Sigmoid colon (tissue), 7 donors: ENCODE results near the gene GDPD5. TPM values are rescaled to one million over a fixed set of nuclear protein-coding genes. Genes with fewer than 3 reads are reported as not detected.
A peak's percentile ranks its signal among the peaks of the same experiment; 100 is the strongest.

Source experiments
- DNase-seq: peaks from one replicate; pipeline ENCODE4 v3.0.0-alpha.2; 2019
- H3K27ac ChIP-seq, 4 donors: fragments of 200-600 bp; sonication (generic); one replicate each; pipeline ENCODE4 v1.5.1; 2016 to 2019; ENCODE audit warnings: mild to moderate bottlenecking in 1 of 4
- H3K27me3 ChIP-seq, 3 donors: fragments of 200-600 bp; sonication (generic); one replicate each; pipeline ENCODE4 v1.5.1; 2019; ENCODE audit warnings: mild to moderate bottlenecking in 1 of 3
- H3K36me3 ChIP-seq, 4 donors: fragments of 200-600 bp; sonication (generic); one replicate each; pipeline ENCODE4 v1.5.1; 2016 to 2019
- H3K4me1 ChIP-seq, 4 donors: fragments of 200-600 bp; sonication (generic); one replicate each; pipeline ENCODE4 v1.5.1; 2017 to 2019
- H3K4me3 ChIP-seq, 4 donors: fragments of 200-600 bp; sonication (generic); one replicate each; pipeline ENCODE4 v1.5.1; 2017 to 2019; ENCODE audit warnings: mild to moderate bottlenecking in 2 of 4, moderate library complexity in 1 of 4
- H3K9me3 ChIP-seq, 4 donors: fragments of 200-600 bp in 3 of 4; sonication (generic) in 3 of 4; one replicate each; pipeline versions ENCODE4 v1.5.1 to v1.6.1; 2013 to 2019
- EP300 ChIP-seq, 4 donors: sonication (generic); formaldehyde crosslinking; IDR thresholded peaks; one replicate each; pipeline ENCODE4 v1.6.1; 2017; ENCODE audit warnings: antibody characterized with exemption in 4 of 4
- POLR2A ChIP-seq, 2 donors: fragments of 450-650 bp; IDR thresholded peaks; one replicate each; pipeline ENCODE4 v1.6.1; 2016; ENCODE audit warnings: antibody characterized with exemption in 2 of 2, mild to moderate bottlenecking in 2 of 2, moderate library complexity in 2 of 2
- POLR2AphosphoS5 ChIP-seq, 4 donors: sonication (generic); formaldehyde crosslinking; IDR thresholded peaks; one replicate each; pipeline ENCODE4 v1.6.1; 2017; ENCODE audit warnings: antibody characterized with exemption in 4 of 4
- WGBS, 2 donors: extraction: QIAGEN DNeasy Blood & Tissue Kit; methylation state at CpG; one replicate each; pipeline ENCODE4 v1.1.7; 2013; 5-methylcytosine and 5-hydroxymethylcytosine counted together
- intact Hi-C: fragments of 100-400 bp; cut with DNase I; formaldehyde crosslinking; loops from one replicate; pipeline ENCODE4 v1.15.1; 2023
- polyA plus RNA-seq, 3 donors: library from polyadenylated mRNA; stranded (reverse); fragments of 200-250 nt; gene quantifications; one replicate each; pipeline ENCODE4 v1.2.3, GENCODE V29; 2013
- total RNA-seq, 4 donors: library from RNA; depleted of rRNA; stranded (reverse); fragments of >200 nt; gene quantifications; one replicate each; pipeline ENCODE4 v1.1.0, GENCODE V29; 2016
- TF ChIP-seq, protein P1 (sequence below), 4 experiments: fragments of 450-650 bp in 3 of 4; fragments of 200-600 bp in 1 of 4; IDR thresholded peaks; one replicate each; pipeline ENCODE4 v1.5.1; 2016 to 2019; ENCODE audit warnings: antibody characterized with exemption in 4 of 4, mild to moderate bottlenecking in 3 of 4, moderate library complexity in 2 of 4
- donor health status: healthy with polysubstance abuse.
- donor health status: Bipolar disorder and iron deficiency.
- donor health status: healthy.

Gene GDPD5
- total and polyA plus RNA-seq, 7 donors = 2.4 to 8.1 (median 5.8) TPM; not detected in 1

DNA sequence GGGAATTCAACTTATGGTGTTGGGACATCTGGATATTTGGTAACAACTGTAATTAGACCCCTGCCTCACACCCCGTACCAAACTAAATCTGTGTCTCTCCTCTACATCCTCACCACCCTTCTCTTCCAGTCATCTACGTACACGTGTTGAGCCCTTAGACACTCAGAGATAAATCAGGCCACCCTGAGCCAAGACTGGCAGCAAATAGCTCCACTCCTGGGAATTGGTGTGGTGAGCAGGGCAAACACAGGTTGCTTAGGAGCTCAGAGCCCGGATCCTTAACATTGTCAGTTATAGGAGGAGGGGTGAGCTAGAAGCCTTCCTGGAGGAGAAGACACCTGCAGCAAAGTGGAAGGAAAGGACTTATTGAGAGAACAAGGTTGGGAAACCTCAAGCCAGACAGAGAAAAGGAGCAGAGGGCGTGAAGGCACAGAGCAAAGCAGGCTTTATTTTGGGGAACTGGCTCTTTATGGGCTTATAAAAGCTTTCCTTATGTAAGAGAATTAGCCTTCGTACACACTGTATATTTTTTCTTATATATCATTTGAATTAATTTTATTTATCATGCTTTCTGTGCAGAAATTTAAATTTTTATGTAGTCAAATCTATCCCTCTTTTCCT is 55.8 kb downstream of the GDPD5 start:
- DNase-seq = no peak
- Histone ChIP-seq H3K4me1 (peaks cover 0 to 7% (median 0%) of the 10 kb centered on the region in 4 donors), H3K27me3 (no peaks in the 10 kb centered on the region), H3K36me3 (no peaks in the 10 kb centered on the region), H3K27ac (no peak overlapping the region), H3K9me3 (no peaks in the 10 kb centered on the region), H3K4me3 (no peak overlapping the region)
- TF ChIP-seq, protein P1, sequence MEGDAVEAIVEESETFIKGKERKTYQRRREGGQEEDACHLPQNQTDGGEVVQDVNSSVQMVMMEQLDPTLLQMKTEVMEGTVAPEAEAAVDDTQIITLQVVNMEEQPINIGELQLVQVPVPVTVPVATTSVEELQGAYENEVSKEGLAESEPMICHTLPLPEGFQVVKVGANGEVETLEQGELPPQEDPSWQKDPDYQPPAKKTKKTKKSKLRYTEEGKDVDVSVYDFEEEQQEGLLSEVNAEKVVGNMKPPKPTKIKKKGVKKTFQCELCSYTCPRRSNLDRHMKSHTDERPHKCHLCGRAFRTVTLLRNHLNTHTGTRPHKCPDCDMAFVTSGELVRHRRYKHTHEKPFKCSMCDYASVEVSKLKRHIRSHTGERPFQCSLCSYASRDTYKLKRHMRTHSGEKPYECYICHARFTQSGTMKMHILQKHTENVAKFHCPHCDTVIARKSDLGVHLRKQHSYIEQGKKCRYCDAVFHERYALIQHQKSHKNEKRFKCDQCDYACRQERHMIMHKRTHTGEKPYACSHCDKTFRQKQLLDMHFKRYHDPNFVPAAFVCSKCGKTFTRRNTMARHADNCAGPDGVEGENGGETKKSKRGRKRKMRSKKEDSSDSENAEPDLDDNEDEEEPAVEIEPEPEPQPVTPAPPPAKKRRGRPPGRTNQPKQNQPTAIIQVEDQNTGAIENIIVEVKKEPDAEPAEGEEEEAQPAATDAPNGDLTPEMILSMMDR (IDR thresholded peaks at IDR 0.05) = no peak
- TF ChIP-seq EP300 (IDR thresholded peaks at IDR 0.05) = no peak
- no peak for TF ChIP-seq POLR2AphosphoS5 (IDR thresholded peaks at IDR 0.05)
- no peak for TF ChIP-seq POLR2A (IDR thresholded peaks at IDR 0.05)
- intact Hi-C loops = loop anchor here (5.0 kb wide), 1 partner anchor 42 kb away; no protein-coding TSS in a partner anchor
- WGBS, 2 donors = 77 to 90% methylated on average over 6 of the region's 6 CpGs

DNA sequence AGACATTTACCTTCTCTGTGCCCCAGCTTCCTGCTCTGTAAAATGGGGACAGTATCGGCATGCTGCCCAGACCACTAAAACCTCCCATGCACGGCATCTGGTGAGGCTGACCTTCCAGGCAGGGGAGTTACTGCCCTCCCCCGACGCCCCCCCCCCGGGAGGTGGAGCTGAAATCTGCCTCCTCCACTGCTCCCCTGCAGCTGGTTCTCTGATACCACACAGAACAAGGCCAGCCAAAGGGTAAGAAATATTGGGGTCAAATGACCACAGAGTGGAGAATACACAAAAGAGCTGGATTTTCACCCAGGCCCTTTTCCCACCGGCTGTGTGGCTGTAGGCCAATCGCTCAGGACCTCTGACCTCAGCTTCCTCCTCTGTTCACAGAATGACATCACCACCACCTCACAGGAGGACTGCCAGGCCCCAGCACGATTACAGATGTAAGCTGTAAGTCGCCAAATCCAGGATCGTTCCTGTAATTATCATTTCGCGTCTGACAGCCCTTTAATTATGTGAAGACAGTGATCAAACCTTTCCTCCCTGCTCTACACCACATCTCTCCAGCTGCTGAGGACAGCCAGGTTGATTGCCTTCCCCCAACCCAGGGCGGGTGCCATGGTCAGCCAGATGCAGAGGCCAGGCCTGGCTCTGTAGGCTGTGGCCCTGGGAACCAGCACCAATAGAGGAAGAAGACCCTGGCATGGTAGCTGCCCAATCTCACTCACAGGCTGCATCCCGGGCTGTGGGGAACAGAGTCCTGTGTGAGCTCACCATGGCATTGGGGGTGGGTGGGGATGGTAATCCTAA is 57.0 kb downstream of the GDPD5 start:
- Histone ChIP-seq H3K36me3 (no peaks in the 10 kb centered on the region), H3K27me3 (no peaks in the 10 kb centered on the region), H3K4me1 (no peaks in the 10 kb centered on the region), H3K4me3 (no peak overlapping the region), H3K9me3 (no peaks in the 10 kb centered on the region), H3K27ac (peak overlapping the region in 2 of 4 donors; percentile 14)
- peak; percentile 87 for DNase-seq
- intact Hi-C loops = loop anchor here (5.0 kb wide), 1 partner anchor 44 kb away; no protein-coding TSS in a partner anchor
- TF ChIP-seq POLR2AphosphoS5 (IDR thresholded peaks at IDR 0.05) = no peak
- no peak for TF ChIP-seq POLR2A (IDR thresholded peaks at IDR 0.05)
- no peak for TF ChIP-seq EP300 (IDR thresholded peaks at IDR 0.05)
- TF ChIP-seq, protein P1 (IDR thresholded peaks at IDR 0.05) = no peak
- 76 to 78% methylated on average over 14 of the region's 14 CpGs for WGBS, 2 donors

DNA sequence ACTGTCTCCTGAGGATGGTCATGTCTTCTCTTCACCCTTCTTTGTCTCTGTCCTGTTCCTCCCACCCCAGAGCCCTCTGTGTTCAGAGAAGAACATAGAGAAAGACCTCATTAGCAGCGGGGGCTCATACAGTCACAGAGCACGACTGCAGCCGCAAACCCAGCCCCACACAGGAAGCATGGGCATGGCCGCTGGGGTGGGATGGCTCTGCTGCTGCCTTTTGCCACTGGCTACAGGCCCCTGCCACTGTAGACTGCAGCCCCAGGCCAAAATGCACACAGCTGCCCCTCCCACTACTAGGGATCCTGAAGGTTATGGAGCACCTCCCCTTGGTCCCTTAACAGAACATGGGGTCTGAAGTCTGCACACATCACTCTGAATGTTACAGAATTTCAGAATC is 57.9 kb downstream of the GDPD5 start:
- no peak for DNase-seq
- Histone ChIP-seq H3K4me1 (no peaks in the 10 kb centered on the region), H3K27me3 (no peaks in the 10 kb centered on the region), H3K9me3 (no peaks in the 10 kb centered on the region), H3K4me3 (no peak overlapping the region), H3K27ac (no peak overlapping the region), H3K36me3 (no peaks in the 10 kb centered on the region)
- intact Hi-C loops = loop anchor here (5.0 kb wide), 1 partner anchor 44 kb away; no protein-coding TSS in a partner anchor
- TF ChIP-seq POLR2A (IDR thresholded peaks at IDR 0.05) (no peak), EP300 (IDR thresholded peaks at IDR 0.05) (no peak), POLR2AphosphoS5 (IDR thresholded peaks at IDR 0.05) (no peak)
- TF ChIP-seq, protein P1 (IDR thresholded peaks at IDR 0.05) = no peak
- 86 to 92% methylated on average over 4 of the region's 4 CpGs for WGBS, 2 donors

DNA sequence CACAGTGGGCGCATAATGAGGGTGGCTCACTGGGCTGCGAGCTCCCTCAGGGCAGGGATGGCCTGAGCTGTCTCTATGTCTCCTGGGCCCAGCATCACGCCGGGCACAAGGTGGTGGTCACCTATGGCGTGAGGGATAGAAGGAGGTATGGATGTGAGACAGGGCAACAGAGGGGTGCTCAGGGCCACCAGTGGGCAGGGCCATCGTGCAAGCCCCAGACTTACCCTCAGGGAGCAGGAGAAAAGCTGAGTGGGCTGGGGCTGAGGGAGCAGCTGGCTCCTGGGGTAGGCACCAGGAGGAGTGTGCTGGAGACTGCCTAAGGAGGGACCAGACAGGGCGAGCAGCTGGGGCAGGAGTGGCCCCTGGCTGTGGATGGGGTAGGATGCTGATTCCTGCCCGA is 58.4 kb downstream of the GDPD5 start:
- no peaks in the 10 kb centered on the region for H3K4me1 ChIP-seq
- H3K9me3 ChIP-seq = no peaks in the 10 kb centered on the region
- no peak overlapping the region for H3K27ac ChIP-seq
- no peaks in the 10 kb centered on the region for H3K27me3 ChIP-seq
- no peak overlapping the region for H3K4me3 ChIP-seq
- DNase-seq = no peak
- H3K36me3 ChIP-seq = no peaks in the 10 kb centered on the region
- 93 to 96% methylated on average over 8 of the region's 8 CpGs for WGBS, 2 donors
- TF ChIP-seq, protein P1 (IDR thresholded peaks at IDR 0.05) = no peak
- TF ChIP-seq POLR2AphosphoS5 (IDR thresholded peaks at IDR 0.05) (no peak), EP300 (IDR thresholded peaks at IDR 0.05) (no peak), POLR2A (IDR thresholded peaks at IDR 0.05) (no peak)
- intact Hi-C loops = loop anchor here (5.0 kb wide), 1 partner anchor 45 kb away; no protein-coding TSS in a partner anchor
